ENCODE data around the gene SCAMP4.
"Not testable (repeated sequence)": the region's sequence is repeated elsewhere in the genome, so short reads cannot be mapped to it uniquely, and the experiment has no call there.

SCAMP4 gene

GRCh38 chr19:1866693-1867348 lies 38.4 kb upstream of the SCAMP4 start:
- no peak for DNase-seq (ENCODE audit: low spot score)

GRCh38 chr19:1867349-1867724 lies 37.9 kb upstream of the SCAMP4 start:
- no peak for DNase-seq (ENCODE audit: low spot score)

GRCh38 chr19:1868971-1869370 lies 36.2 kb upstream of the SCAMP4 start:
- no peak for DNase-seq (ENCODE audit: low spot score)

GRCh38 chr19:1871140-1871597 lies 34.0 kb upstream of the SCAMP4 start:
- no peak for DNase-seq (ENCODE audit: low spot score)

- DNase-seq (ENCODE audit: low spot score), result no peak
Observed at GRCh38 chr19:1871630-1872029, 33.6 kb upstream of the SCAMP4 start.

GRCh38 chr19:1872807-1873523 lies 32.2 kb upstream of the SCAMP4 start:
- DNase-seq (ENCODE audit: low spot score), result no peak

- peak; percentile 42 for DNase-seq (ENCODE audit: low spot score)
Observed at GRCh38 chr19:1873524-1874473, 31.4 kb upstream of the SCAMP4 start.

GRCh38 chr19:1874554-1875185 lies 30.5 kb upstream of the SCAMP4 start:
- DNase-seq (ENCODE audit: low spot score), result no peak

GRCh38 chr19:1875265-1875645 lies 29.9 kb upstream of the SCAMP4 start:
- not testable (repeated sequence) for DNase-seq (ENCODE audit: low spot score)

- DNase-seq (ENCODE audit: low spot score), result peak; percentile 92
Observed at GRCh38 chr19:1875646-1876495, 29.3 kb upstream of the SCAMP4 start.

GRCh38 chr19:1876496-1877279 lies 28.5 kb upstream of the SCAMP4 start:
- not testable (repeated sequence) for DNase-seq (ENCODE audit: low spot score)

GRCh38 chr19:1877280-1877660 lies 27.9 kb upstream of the SCAMP4 start:
- DNase-seq (ENCODE audit: low spot score), result not testable (repeated sequence)

GRCh38 chr19:1878583-1878982 lies 26.6 kb upstream of the SCAMP4 start:
- not testable (repeated sequence) for DNase-seq (ENCODE audit: low spot score)

- DNase-seq (ENCODE audit: low spot score), result not testable (repeated sequence)
Observed at GRCh38 chr19:1879982-1880381, 25.2 kb upstream of the SCAMP4 start.

GRCh38 chr19:1880611-1881392 lies 24.4 kb upstream of the SCAMP4 start:
- DNase-seq (ENCODE audit: low spot score), result no peak

GRCh38 chr19:1881393-1882088 lies 23.7 kb upstream of the SCAMP4 start:
- not testable (repeated sequence) for DNase-seq (ENCODE audit: low spot score)

- DNase-seq (ENCODE audit: low spot score), result no peak
Observed at GRCh38 chr19:1882089-1882785, 23.0 kb upstream of the SCAMP4 start.
